ENCODE measurements around the gene ZC3H12A.

The ZC3H12A gene

DNA sequence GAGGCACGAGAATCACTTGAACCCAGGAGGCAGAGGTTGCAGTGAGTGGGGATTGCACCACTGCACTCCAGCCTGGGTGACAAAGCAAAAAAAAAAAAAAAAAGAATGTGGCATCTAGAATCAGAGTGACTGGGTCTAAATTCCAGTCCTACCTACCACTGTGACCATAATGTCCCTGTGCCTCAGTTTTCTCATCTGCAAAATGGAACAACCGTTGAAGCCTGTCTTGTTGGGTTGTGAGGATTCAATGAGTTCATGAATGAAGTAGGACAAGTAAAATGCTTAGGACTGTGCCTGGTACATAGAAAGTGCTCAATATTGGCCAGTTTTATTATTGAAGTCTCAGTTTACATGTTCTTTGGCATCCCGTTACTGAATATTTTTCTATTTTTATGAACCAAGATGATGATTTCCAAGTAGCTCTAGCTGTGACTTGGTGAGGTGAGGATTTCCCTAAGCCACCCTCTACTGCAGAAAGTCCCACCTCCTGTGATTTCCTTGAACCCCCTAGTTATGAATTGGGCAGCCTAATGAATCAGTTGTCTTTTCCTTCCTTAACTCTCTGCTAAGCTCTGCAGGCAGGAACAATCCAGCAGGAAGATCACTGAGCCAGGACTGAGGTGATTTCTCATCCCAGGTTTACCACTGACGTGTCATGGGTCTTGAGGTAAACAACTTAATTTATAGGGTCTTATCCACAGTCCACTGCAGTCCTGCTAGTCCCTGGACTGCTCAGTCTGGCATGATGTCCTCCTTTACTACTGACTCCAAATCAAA lies 59.1 kb downstream of the ZC3H12A start:
- in situ Hi-C loops (cut with HindIII; ENCODE audit: low pct_unique_long_range_greater_than_20kb, low sequenced_read_pairs): no loop called here

More for the DNA sequence above, 59.1 kb downstream of the ZC3H12A start:
- DNase-seq (ENCODE audit: low read depth in 1 of 2, low spot score in 1 of 2): no peak
- no peak for TF ChIP-seq JUND (IDR thresholded peaks at IDR 0.05; ENCODE audit: low read depth)

All from T47D (cell line).